ENCODE data around the gene NIPA2.

The NIPA2 gene

DNA sequence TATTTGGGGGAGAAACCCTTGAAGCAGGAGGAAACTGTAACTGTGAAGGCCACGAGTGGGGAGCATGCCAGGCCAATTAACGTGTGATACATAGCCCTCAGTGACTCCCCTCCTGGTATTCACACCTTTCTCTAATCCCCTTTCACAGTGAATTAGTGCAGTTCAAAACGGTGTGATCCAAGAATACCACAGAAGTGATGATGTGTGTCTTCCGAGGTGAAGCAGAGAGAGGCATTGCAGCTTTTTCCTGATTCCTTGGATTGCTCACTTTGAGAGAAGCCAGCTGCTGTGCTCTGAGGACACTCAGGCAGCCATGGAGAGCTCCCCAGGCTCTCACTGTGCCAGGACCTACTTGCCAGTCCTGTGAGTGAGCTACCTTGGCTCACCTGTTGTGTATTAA lies 17.3 kb downstream of the NIPA2 start:
- H3K4me3 ChIP-seq (replicated peaks in 1 of 2; ENCODE audit: low read depth in 2 of 2, low read length in 2 of 2), result no peak overlapping the region
- TF ChIP-seq, protein P1, sequence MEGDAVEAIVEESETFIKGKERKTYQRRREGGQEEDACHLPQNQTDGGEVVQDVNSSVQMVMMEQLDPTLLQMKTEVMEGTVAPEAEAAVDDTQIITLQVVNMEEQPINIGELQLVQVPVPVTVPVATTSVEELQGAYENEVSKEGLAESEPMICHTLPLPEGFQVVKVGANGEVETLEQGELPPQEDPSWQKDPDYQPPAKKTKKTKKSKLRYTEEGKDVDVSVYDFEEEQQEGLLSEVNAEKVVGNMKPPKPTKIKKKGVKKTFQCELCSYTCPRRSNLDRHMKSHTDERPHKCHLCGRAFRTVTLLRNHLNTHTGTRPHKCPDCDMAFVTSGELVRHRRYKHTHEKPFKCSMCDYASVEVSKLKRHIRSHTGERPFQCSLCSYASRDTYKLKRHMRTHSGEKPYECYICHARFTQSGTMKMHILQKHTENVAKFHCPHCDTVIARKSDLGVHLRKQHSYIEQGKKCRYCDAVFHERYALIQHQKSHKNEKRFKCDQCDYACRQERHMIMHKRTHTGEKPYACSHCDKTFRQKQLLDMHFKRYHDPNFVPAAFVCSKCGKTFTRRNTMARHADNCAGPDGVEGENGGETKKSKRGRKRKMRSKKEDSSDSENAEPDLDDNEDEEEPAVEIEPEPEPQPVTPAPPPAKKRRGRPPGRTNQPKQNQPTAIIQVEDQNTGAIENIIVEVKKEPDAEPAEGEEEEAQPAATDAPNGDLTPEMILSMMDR (IDR thresholded peaks at IDR 0.05; ENCODE audit: low read depth, low read length), result no peak
- DNase-seq (ENCODE audit: low read depth in 2 of 2), result peak in 1 of 2 donors; percentile 23

DNA sequence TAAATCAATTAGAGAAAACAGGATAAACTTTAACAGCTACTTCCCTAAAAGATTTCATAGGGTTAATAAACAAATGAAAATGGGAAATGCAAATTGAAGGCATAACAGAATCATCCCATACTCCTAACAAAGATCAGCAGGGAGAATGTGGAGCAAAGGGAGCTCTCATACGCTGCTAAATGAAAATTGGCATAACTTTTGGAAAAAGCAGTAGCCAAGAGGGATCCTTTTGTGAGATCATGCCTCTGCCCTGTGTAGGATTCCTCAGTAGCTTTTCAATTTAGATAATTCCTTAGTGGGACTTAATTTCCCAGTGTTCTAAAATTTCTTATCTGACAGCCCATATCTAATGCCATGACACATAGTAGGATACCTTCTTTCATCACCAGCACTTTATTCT lies 18.2 kb downstream of the NIPA2 start:
- TF ChIP-seq, protein P1 (IDR thresholded peaks at IDR 0.05; ENCODE audit: low read depth, low read length), result no peak
- DNase-seq (ENCODE audit: low read depth in 2 of 2), result no peak
- H3K4me3 ChIP-seq (replicated peaks in 1 of 2; ENCODE audit: low read depth in 2 of 2, low read length in 2 of 2), result no peak overlapping the region

DNA sequence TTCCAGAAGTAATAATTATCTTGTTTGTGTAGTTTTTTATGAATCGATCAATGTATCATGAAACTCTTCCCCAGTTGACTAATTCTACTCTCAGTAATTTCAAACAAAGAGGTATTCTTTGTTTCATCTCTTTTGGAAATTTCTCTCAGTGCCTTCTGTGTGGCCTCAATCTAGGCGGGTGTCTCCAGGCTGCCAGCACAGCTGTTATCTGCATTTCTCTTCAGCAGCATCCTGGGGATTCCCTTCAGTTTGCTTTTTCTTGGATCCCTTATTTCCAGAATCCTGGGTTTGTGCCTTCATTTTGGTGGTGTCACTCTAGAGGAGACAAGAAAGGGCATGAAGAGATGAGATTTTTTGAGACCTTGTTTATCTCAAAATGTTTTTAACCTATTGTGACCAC lies 22.7 kb downstream of the NIPA2 start:
- no peak overlapping the region for H3K4me3 ChIP-seq (replicated peaks in 1 of 2; ENCODE audit: low read depth in 2 of 2, low read length in 2 of 2)
- TF ChIP-seq, protein P1 (IDR thresholded peaks at IDR 0.05; ENCODE audit: low read depth, low read length), result no peak
- no peak for DNase-seq (ENCODE audit: low read depth in 2 of 2)

DNA sequence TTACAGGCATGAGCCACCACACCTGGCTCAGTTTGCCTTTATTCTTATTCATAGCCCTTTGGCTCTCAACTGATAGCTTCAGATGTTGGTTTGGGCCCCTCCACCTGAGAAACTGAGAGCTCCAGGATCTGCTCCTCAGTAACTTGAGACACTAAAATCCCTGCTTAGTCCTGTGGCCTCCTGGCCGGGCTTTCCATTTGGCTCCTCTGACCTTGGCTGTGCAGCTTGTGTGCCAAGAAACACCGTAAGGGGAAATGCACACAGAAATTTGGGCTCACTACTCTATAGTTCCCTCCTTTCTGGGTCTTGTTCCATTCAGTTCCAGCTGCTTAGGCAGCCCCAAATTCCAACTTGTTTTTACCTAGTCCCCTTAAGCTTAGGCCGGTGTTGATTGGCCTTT lies 24.9 kb downstream of the NIPA2 start:
- DNase-seq (ENCODE audit: low read depth in 2 of 2), result no peak
- H3K4me3 ChIP-seq (replicated peaks in 1 of 2; ENCODE audit: low read depth in 2 of 2, low read length in 2 of 2), result no peak overlapping the region
- TF ChIP-seq, protein P1 (IDR thresholded peaks at IDR 0.05; ENCODE audit: low read depth, low read length), result no peak

DNA sequence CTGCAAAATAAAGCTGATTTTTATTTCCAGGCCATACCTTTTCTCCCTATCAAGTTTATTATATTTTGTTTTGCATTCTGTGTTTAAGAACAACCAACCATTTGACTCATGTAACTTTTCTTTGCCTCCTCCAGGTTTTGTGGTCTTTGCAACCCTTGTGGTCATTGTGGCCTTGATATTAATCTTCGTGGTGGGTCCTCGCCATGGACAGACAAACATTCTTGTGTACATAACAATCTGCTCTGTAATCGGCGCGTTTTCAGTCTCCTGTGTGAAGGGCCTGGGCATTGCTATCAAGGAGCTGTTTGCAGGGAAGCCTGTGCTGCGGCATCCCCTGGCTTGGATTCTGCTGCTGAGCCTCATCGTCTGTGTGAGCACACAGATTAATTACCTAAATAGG lies 27.6 kb downstream of the NIPA2 start:
- TF ChIP-seq, protein P1 (IDR thresholded peaks at IDR 0.05; ENCODE audit: low read depth, low read length), result no peak
- DNase-seq (ENCODE audit: low read depth in 2 of 2), result peak; percentile 22 to 41
- no peak overlapping the region for H3K4me3 ChIP-seq (replicated peaks in 1 of 2; ENCODE audit: low read depth in 2 of 2, low read length in 2 of 2)

DNA sequence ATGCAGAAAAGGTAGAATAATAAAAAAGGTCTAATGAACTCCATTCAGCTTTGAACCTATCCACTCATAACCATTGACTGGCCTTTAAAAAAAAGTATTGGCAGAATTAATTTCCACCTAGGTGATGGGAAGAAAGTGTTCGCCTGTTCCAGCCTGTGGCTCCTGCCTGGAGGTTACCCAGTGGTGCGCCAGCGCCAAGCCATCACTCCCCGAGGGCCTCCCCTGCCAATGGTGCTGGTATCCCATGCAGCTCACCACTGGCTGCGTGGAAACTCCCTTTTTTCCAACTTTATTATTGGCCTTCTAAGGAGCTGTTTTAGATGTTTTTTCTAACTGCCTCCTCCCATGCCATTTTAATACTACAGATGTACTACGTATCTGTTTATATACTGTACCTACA lies 29.4 kb downstream of the NIPA2 start:
- TF ChIP-seq, protein P1 (IDR thresholded peaks at IDR 0.05; ENCODE audit: low read depth, low read length), result no peak
- no peak overlapping the region for H3K4me3 ChIP-seq (replicated peaks in 1 of 2; ENCODE audit: low read depth in 2 of 2, low read length in 2 of 2)
- DNase-seq (ENCODE audit: low read depth in 2 of 2), result no peak

DNA sequence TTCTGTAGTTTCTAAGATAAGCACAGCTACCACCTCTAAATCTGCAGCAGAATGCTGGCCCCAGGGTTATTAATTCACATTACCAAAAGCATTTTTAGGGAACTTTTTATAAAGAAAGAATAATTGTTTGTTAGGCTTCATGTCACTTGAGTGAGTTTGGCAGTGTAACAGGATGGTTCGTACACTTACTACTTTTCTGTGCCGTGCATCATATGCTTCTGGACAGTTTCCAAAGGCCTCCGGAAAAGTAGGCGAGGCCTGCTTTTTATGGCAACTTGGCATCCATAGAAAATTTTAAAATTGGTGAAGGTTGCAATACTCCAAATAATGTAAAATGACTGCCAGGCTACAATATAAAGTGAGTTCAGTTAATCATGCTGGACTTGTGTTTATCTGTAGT lies 30.0 kb downstream of the NIPA2 start:
- TF ChIP-seq, protein P1 (IDR thresholded peaks at IDR 0.05; ENCODE audit: low read depth, low read length), result no peak
- no peak overlapping the region for H3K4me3 ChIP-seq (replicated peaks in 1 of 2; ENCODE audit: low read depth in 2 of 2, low read length in 2 of 2)
- DNase-seq (ENCODE audit: low read depth in 2 of 2), result peak in 1 of 2 donors; percentile 15

Data from cardiac fibroblast (primary cell).